Neural cell (in vitro differentiated cells): ENCODE results near the gene CMTM5. TPM values are rescaled to one million over a fixed set of nuclear protein-coding genes. Genes with fewer than 3 reads are reported as not detected.

Source experiments
- H2AFZ ChIP-seq: fragments of 200-600, 300-800 bp; sonication (generic), shearing (Covaris generic); 2 replicates; pipeline ENCODE4 v1.6.0; 2014; ENCODE audit warnings: low read depth, mild to moderate bottlenecking, antibody characterized with exemption, low read length, moderate library complexity
- H3F3A ChIP-seq: fragments of 200-600 bp; shearing (Covaris generic); 2 replicates; pipeline ENCODE4 v1.6.1; 2016; ENCODE audit warnings: mild to moderate bottlenecking, moderate library complexity, mixed read lengths, antibody characterized with exemption, low read length; ENCODE audit not compliant: insufficient read depth, poor library complexity, severe bottlenecking
- H3K27ac ChIP-seq: fragments of 200-600, 300-800 bp; sonication (generic), shearing (Covaris generic); 2 replicates; pipeline ENCODE4 v1.5.1; 2014; ENCODE audit warnings: mild to moderate bottlenecking, low read length, moderate library complexity
- H3K27me3 ChIP-seq: fragments of 300-800, 200-600 bp; sonication (generic), shearing (Covaris generic); 2 replicates; pipeline ENCODE4 v1.6.0; 2014; ENCODE audit warnings: mild to moderate bottlenecking, low read depth, low read length, moderate library complexity; ENCODE audit not compliant: insufficient read depth
- H3K36me3 ChIP-seq: fragments of 300-800, 200-600 bp; sonication (generic), shearing (Covaris generic); 2 replicates; pipeline ENCODE4 v1.5.1; 2014; ENCODE audit warnings: mild to moderate bottlenecking, antibody characterized with exemption, low read length, moderate library complexity; ENCODE audit not compliant: insufficient read depth
- H3K4me2 ChIP-seq: fragments of 300-800, 200-600 bp; sonication (generic), shearing (Covaris generic); 2 replicates; pipeline ENCODE4 v1.6.0; 2014; ENCODE audit warnings: mild to moderate bottlenecking, low read length
- H3K4me3 ChIP-seq: fragments of 300-800, 200-600 bp; sonication (generic), shearing (Covaris generic); 2 replicates; pipeline ENCODE4 v1.5.1; 2014; ENCODE audit warnings: mild to moderate bottlenecking, low read length, moderate library complexity
- H3K79me2 ChIP-seq: fragments of 200-600 bp; shearing (Covaris generic); replicated peaks from 2 replicates; pipeline ENCODE4 v1.6.0; 2014; ENCODE audit warnings: mild to moderate bottlenecking, low read length, moderate library complexity; ENCODE audit not compliant: insufficient read depth
- H3K9ac ChIP-seq: fragments of 300-800, 200-600 bp; sonication (generic), shearing (Covaris generic); 2 replicates; pipeline ENCODE4 v1.6.1; 2016; ENCODE audit warnings: mild to moderate bottlenecking, low read length, mixed read lengths
- H3K9me2 ChIP-seq: fragments of 200-600 bp; shearing (Covaris generic); 2 replicates; pipeline ENCODE4 v1.6.1; 2016; ENCODE audit warnings: mild to moderate bottlenecking, low read length, mixed read lengths; ENCODE audit not compliant: insufficient read depth
- H3K9me3 ChIP-seq: fragments of 200-600, 300-800 bp; sonication (generic), shearing (Covaris generic); 2 replicates; pipeline ENCODE4 v1.6.1; 2016; ENCODE audit warnings: mild to moderate bottlenecking, mixed run types, low read length, moderate library complexity, mixed read lengths
- H4K20me1 ChIP-seq: fragments of 200-600 bp; shearing (Covaris generic); 2 replicates; pipeline ENCODE4 v1.6.1; 2016; ENCODE audit warnings: mild to moderate bottlenecking, mixed run types; ENCODE audit not compliant: insufficient read depth
- EP300 ChIP-seq: fragments of 450-650 bp; conservative IDR thresholded peaks from 2 replicates; pipeline ENCODE4 v1.6.1; 2014; ENCODE audit warnings: antibody characterized with exemption, mild to moderate bottlenecking, moderate library complexity; ENCODE audit not compliant: poor library complexity, severe bottlenecking
- EZH2 ChIP-seq: fragments of 200-600, 300-800 bp; shearing (Covaris generic), sonication (generic); IDR thresholded peaks from 2 replicates; pipeline ENCODE4 v1.6.1; 2014; ENCODE audit warnings: antibody characterized with exemption, low read length, borderline replicate concordance, mild to moderate bottlenecking; ENCODE audit not compliant: insufficient read depth, poor library complexity, severe bottlenecking
- MXI1 ChIP-seq: fragments of 450-650 bp; conservative IDR thresholded peaks from 2 replicates; pipeline ENCODE4 v1.6.1; 2014; ENCODE audit warnings: antibody characterized with exemption, mild to moderate bottlenecking; ENCODE audit not compliant: poor library complexity, severe bottlenecking
- POLR2AphosphoS5 ChIP-seq: IDR thresholded peaks from 2 replicates; pipeline ENCODE4 v1.6.1; 2012
- RAD21 ChIP-seq: fragments of 450-650 bp; conservative IDR thresholded peaks from 2 replicates; pipeline ENCODE4 v1.6.1; 2014; ENCODE audit warnings: antibody characterized with exemption, mild to moderate bottlenecking, moderate library complexity
- SMC3 ChIP-seq: fragments of 450-650 bp; conservative IDR thresholded peaks from 2 replicates; pipeline ENCODE4 v1.6.1; 2014; ENCODE audit warnings: antibody characterized with exemption, mild to moderate bottlenecking, moderate library complexity; ENCODE audit not compliant: poor library complexity
- TAF1 ChIP-seq: IDR thresholded peaks from 2 replicates; pipeline ENCODE4 v1.6.1; 2012; ENCODE audit warnings: low read depth
- polyA plus RNA-seq: library from polyadenylated mRNA; depleted of rRNA; stranded (reverse); fragments of >200 nt; gene quantifications from 2 replicates; pipeline ENCODE4 v1.2.3, GENCODE V29; 2014
- TF ChIP-seq, protein P1 (sequence below): IDR thresholded peaks from 2 replicates; pipeline ENCODE4 v1.6.1; 2012; ENCODE audit warnings: borderline replicate concordance
- TF ChIP-seq, protein P2 (sequence below): fragments of 450-650 bp; IDR thresholded peaks from 2 replicates; pipeline ENCODE4 v1.5.1; 2014; ENCODE audit warnings: antibody characterized with exemption, mild to moderate bottlenecking, moderate library complexity; ENCODE audit not compliant: poor library complexity, severe bottlenecking

Gene CMTM5
- polyA plus RNA-seq, 1 donor from 2014 or later = not detected

DNA sequence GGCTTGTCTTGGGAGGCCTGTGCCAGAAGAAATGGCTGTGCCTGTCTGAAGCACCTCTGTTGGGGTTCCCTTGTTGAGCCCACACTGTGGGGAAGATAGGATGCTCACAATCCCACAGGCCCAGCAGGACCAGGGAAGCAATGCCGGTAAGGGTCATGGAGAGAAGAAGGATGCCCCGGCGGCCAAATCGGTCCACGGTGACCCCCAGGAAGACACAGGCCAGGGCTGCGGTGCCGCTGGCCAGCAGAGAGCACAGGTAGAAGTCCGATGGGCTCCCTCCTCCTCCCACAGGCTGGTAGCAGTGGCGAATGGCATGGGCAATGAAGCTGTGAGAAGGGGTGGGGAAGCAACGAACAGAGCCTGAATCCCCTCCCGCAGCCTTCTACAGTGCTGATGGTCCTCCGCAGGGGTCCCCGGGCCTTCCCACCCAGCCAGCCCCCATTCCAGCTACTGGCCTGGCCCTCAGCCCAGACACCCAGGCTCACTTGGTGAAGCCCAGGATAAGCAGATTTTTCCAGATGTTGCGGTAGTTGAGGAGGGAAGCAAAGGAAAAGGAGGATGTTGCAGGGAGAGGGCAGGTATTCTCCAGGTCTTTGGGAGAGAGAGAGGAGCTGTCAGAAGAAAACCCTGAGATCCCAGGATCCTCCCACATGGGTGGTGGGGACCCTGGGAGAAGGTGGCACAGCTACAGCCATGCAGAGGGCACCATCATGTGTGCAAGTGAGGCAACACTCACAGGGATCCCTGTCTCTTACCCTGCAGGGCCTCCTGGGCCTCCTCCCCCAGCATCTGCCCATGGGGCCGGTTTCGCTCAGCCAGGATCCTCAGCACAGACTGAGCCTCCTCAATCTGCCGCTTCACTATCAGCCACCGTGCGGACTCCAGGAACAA, 29.2 kb upstream of the CMTM5 start:
- no peaks in the 10 kb centered on the region for H3K79me2 ChIP-seq
- no peak overlapping the region for H3K9ac ChIP-seq
- H3K27me3 ChIP-seq = no peaks in the 10 kb centered on the region
- H3F3A ChIP-seq = no peaks in the 10 kb centered on the region
- H2AFZ ChIP-seq = no peak overlapping the region
- H3K4me3 ChIP-seq = no peak overlapping the region
- no peaks in the 10 kb centered on the region for H4K20me1 ChIP-seq
- H3K36me3 ChIP-seq = no peaks in the 10 kb centered on the region
- H3K9me3 ChIP-seq = no peaks in the 10 kb centered on the region
- TF ChIP-seq, protein P1, sequence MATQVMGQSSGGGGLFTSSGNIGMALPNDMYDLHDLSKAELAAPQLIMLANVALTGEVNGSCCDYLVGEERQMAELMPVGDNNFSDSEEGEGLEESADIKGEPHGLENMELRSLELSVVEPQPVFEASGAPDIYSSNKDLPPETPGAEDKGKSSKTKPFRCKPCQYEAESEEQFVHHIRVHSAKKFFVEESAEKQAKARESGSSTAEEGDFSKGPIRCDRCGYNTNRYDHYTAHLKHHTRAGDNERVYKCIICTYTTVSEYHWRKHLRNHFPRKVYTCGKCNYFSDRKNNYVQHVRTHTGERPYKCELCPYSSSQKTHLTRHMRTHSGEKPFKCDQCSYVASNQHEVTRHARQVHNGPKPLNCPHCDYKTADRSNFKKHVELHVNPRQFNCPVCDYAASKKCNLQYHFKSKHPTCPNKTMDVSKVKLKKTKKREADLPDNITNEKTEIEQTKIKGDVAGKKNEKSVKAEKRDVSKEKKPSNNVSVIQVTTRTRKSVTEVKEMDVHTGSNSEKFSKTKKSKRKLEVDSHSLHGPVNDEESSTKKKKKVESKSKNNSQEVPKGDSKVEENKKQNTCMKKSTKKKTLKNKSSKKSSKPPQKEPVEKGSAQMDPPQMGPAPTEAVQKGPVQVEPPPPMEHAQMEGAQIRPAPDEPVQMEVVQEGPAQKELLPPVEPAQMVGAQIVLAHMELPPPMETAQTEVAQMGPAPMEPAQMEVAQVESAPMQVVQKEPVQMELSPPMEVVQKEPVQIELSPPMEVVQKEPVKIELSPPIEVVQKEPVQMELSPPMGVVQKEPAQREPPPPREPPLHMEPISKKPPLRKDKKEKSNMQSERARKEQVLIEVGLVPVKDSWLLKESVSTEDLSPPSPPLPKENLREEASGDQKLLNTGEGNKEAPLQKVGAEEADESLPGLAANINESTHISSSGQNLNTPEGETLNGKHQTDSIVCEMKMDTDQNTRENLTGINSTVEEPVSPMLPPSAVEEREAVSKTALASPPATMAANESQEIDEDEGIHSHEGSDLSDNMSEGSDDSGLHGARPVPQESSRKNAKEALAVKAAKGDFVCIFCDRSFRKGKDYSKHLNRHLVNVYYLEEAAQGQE = no peak
- TF ChIP-seq SMC3 (no peak), TAF1 (no peak), RAD21 (no peak), EZH2 (no peak), POLR2AphosphoS5 (no peak), EP300 (no peak), MXI1 (no peak)
- TF ChIP-seq, protein P2, sequence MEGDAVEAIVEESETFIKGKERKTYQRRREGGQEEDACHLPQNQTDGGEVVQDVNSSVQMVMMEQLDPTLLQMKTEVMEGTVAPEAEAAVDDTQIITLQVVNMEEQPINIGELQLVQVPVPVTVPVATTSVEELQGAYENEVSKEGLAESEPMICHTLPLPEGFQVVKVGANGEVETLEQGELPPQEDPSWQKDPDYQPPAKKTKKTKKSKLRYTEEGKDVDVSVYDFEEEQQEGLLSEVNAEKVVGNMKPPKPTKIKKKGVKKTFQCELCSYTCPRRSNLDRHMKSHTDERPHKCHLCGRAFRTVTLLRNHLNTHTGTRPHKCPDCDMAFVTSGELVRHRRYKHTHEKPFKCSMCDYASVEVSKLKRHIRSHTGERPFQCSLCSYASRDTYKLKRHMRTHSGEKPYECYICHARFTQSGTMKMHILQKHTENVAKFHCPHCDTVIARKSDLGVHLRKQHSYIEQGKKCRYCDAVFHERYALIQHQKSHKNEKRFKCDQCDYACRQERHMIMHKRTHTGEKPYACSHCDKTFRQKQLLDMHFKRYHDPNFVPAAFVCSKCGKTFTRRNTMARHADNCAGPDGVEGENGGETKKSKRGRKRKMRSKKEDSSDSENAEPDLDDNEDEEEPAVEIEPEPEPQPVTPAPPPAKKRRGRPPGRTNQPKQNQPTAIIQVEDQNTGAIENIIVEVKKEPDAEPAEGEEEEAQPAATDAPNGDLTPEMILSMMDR = no peak
- no peaks in the 10 kb centered on the region for H3K9me2 ChIP-seq
- no peak overlapping the region for H3K4me2 ChIP-seq
- no peak overlapping the region for H3K27ac ChIP-seq

DNA sequence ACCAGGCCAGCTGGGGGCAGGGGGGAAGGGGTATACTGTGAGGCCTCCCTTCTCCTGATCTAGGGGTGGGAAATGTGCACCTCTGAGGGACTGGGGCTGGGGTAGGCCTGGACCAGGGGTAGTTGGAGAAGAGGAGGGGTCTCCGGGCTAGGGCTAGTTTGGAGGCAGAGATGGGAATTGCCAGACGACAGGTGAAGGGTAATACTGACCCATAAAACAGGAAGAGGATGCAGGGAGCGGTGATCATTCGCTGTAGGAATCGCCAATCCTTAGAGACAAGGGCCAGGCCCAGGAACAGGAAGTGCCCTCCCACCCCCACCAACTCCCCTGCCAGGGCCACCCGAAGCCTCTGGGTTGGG, 28.6 kb upstream of the CMTM5 start:
- Histone ChIP-seq H3K9ac (no peak overlapping the region), H3K36me3 (no peaks in the 10 kb centered on the region), H3K4me3 (no peak overlapping the region), H3K27me3 (no peaks in the 10 kb centered on the region), H2AFZ (no peak overlapping the region), H3K9me2 (no peaks in the 10 kb centered on the region), H3K4me2 (no peak overlapping the region), H3K9me3 (no peaks in the 10 kb centered on the region), H3F3A (no peaks in the 10 kb centered on the region), H3K79me2 (no peaks in the 10 kb centered on the region), H4K20me1 (no peaks in the 10 kb centered on the region), H3K27ac (no peak overlapping the region)
- TF ChIP-seq MXI1 = no peak
- no peak for TF ChIP-seq TAF1
- TF ChIP-seq, protein P1 = no peak
